ENCODE data around the gene ZFP57. TPM values are rescaled to one million over a fixed set of nuclear protein-coding genes. Genes with fewer than 3 reads are reported as not detected.

ZFP57 gene
- total RNA-seq, 4 donors from 2014 or later = not detected

- 40 to 44% methylated on average over 3 of the region's 3 CpGs for WGBS, 2 donors
- no peak for TF ChIP-seq POLR2A (IDR thresholded peaks at IDR 0.05)
- no peak for TF ChIP-seq CTCF (IDR thresholded peaks at IDR 0.05)
- Histone ChIP-seq H3K4me1 (no peaks in the 10 kb centered on the region), H3K27me3 (no peaks in the 10 kb centered on the region), H3K36me3 (no peaks in the 10 kb centered on the region), H3K27ac (no peak overlapping the region), H3K4me3 (replicated peaks in 1 of 3) (no peak overlapping the region), H3K9me3 (no peaks in the 10 kb centered on the region)
- DNase-seq = no peak
- intact Hi-C loops (cut with DNase I) = no loop called here
These were observed 39.4 kb downstream of the ZFP57 start for GRCh38 chr6:29641430-29642148.

GRCh38 chr6:29637247-29637646 is 43.7 kb downstream of the ZFP57 start:
- 86 to 95% methylated on average over 9 of the region's 9 CpGs for WGBS, 2 donors
- H3K4me1 ChIP-seq = peaks cover 0 to under 1% of the 10 kb centered on the region in 2 donors
- no peak for TF ChIP-seq POLR2A (IDR thresholded peaks at IDR 0.05)
- TF ChIP-seq CTCF (IDR thresholded peaks at IDR 0.05) = no peak
- no peak overlapping the region for H3K27ac ChIP-seq
- H3K27me3 ChIP-seq = no peaks in the 10 kb centered on the region
- no peak for DNase-seq
- no peak overlapping the region for H3K4me3 ChIP-seq (replicated peaks in 1 of 3)
- H3K9me3 ChIP-seq = no peaks in the 10 kb centered on the region
- no peaks in the 10 kb centered on the region for H3K36me3 ChIP-seq
- intact Hi-C loops (cut with DNase I) = no loop called here

GRCh38 chr6:29633534-29633905 is 47.4 kb downstream of the ZFP57 start:
- 4 to 7% methylated on average over 9 of the region's 9 CpGs for WGBS, 2 donors
- Histone ChIP-seq H3K36me3 (no peaks in the 10 kb centered on the region), H3K4me3 (replicated peaks in 1 of 3) (peak overlapping the region; percentile 35 to 96 (median 68)), H3K4me1 (peaks cover 6 to 21% of the 10 kb centered on the region in 2 donors), H3K27ac (peak overlapping the region in 1 of 3 donors; percentile 68), H3K9me3 (no peaks in the 10 kb centered on the region), H3K27me3 (no peaks in the 10 kb centered on the region)
- intact Hi-C loops (cut with DNase I) = no loop called here
- no peak for DNase-seq
- TF ChIP-seq POLR2A (IDR thresholded peaks at IDR 0.05) (no peak), CTCF (IDR thresholded peaks at IDR 0.05) (no peak)

GRCh38 chr6:29632789-29633533 is 48.0 kb downstream of the ZFP57 start, which contains the start of gene GABBR1:
GABBR1 (minus strand) TSS chr6:29633183; CDS start chr6:29632385, 798 bp downstream.
- no peaks in the 10 kb centered on the region for H3K9me3 ChIP-seq
- peak; percentile 85 to 87 for DNase-seq
- peaks cover 10 to 23% of the 10 kb centered on the region in 2 donors for H3K4me1 ChIP-seq
- H3K4me3 ChIP-seq (replicated peaks in 1 of 3) = peak within 1 kb of the TSS; percentile 35 to 96 (median 68)
- WGBS, 2 donors = 2% methylated on average over 23 of the region's 57 CpGs
- H3K27me3 ChIP-seq = no peaks in the 10 kb centered on the region
- no peak for TF ChIP-seq CTCF (IDR thresholded peaks at IDR 0.05)
- peak in 1 of 2 donors; percentile 44 for TF ChIP-seq POLR2A (IDR thresholded peaks at IDR 0.05)
- intact Hi-C loops (cut with DNase I) = no loop called here
- H3K36me3 ChIP-seq = no peaks in the 10 kb centered on the region
- H3K27ac ChIP-seq = peak within 1 kb of the TSS in 2 of 3 donors; percentile 57 to 68
